WI38 (cell line): Measurements from ENCODE around the gene LRRC3B.

Experiments
- H3K4me3 ChIP-seq: 2 replicates; pipeline ENCODE4 v1.5.1; 2011; ENCODE audit warnings: low read depth, mild to moderate bottlenecking, control low read depth, low read length
- CTCF ChIP-seq: IDR thresholded peaks from 2 replicates; pipeline ENCODE4 v1.5.1; 2012; ENCODE audit warnings: low read depth, mild to moderate bottlenecking, control low read depth, low read length

Gene LRRC3B

GRCh38 chr3:26652164-26652563 is 29.6 kb downstream of the LRRC3B start:
- H3K4me3 ChIP-seq: no peak overlapping the region
- TF ChIP-seq CTCF: no peak

DNA sequence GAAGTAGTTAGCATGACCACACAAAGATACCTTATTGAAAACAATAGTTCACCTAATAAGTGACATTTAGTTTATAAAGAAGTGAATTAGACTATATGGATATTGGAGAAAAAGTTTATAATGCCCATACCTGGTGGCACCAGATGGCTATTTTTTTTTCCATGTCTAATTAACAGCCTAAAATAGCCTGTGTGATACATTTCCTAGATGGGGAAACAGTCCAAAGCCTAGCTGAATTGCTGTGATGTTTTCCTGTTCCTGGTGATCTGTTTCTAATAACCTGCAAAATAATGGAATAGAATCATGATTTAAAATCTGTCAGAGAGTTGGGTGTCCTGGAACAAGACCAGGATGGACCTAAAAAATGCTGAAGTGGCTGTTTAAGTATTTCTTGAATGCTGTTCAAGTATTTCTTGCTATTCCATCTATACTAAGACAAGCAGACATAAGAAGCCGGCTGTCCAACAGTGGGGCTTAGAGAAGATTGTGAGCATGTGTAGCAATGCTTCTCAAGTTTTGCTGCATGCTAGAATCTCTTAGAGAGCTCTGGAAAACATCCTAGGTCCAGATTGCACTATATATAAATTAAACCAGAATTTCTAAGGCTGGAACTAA is 31.3 kb downstream of the LRRC3B start:
- no peak for TF ChIP-seq CTCF
- no peak overlapping the region for H3K4me3 ChIP-seq

- H3K4me3 ChIP-seq: no peak overlapping the region
- no peak for TF ChIP-seq CTCF
Observed at GRCh38 chr3:26655231-26655630, 32.7 kb downstream of the LRRC3B start.

DNA sequence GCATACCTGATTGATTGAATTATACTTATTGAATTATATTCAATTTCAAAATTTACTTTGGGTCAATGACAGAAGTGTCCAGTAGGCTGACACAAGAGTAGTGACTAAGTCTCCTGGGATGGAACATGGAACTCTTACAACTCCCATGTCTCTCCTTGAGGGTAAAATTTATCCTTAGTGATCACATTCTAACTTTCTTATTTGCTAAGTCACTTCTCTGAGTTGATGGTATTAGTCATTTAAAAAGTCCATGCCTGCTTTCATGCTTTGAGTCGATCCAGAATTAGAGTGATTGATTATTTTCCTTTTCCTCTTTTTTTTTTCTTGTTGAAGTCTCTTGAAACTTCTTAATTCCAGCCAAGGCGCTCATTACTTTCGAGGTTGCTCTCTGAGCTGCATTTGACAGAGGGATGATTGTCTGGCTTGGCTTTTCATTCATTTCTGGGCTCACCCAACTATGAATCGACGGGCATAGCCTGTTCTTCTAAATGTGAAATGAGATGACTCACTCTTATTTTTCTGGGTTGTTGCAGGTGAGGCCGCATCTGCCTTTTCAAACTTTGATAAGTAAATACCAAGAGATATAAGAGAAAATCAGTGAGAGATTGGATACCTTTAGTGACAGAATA is 34.9 kb downstream of the LRRC3B start:
- no peak overlapping the region for H3K4me3 ChIP-seq
- no peak for TF ChIP-seq CTCF

DNA sequence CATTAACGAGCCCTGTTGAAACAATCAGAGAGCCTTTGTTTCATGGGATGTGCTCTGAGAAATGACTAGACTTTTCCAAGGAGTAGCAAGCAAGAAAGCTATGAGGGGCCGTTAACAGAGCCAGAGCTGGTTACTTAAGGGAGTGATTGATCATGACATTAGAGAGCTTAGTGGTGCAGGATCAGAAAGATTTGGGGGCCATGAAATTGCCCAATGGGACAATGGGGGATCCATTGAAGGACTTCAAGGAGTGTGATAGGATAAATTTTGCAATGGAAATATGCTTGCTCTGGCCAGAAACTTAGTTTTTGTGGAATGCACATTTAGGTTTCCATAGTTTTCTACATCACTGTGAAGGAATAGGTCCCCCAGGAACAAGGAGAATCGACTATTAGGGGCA is 45.6 kb downstream of the LRRC3B start:
- no peak for TF ChIP-seq CTCF
- H3K4me3 ChIP-seq: no peak overlapping the region

DNA sequence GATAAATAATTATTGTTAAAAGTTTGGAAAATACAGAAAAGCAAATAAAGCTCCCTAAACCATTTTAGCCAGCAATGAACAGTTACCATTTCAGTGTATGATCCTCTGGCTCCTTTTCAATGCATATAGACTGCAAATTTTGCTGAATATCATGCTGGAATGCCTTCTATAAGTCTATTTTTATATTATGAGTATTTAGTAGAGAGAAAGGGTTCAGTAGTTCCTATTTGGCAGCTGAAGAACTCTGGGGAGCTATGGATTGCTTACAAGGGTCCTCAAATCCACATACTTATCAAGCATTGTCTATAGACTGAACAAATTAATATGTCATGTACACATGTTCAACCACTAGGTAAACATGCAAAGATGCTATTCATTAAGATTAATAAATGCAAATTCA is 46.1 kb downstream of the LRRC3B start:
- H3K4me3 ChIP-seq: no peak overlapping the region
- TF ChIP-seq CTCF: no peak

- H3K4me3 ChIP-seq: no peak overlapping the region
- TF ChIP-seq CTCF: no peak
Observed at GRCh38 chr3:26675336-26675735, 52.8 kb downstream of the LRRC3B start.
